ENCODE data around the gene PNMA6E. TPM values are rescaled to one million over a fixed set of nuclear protein-coding genes. Genes with fewer than 3 reads are reported as not detected.

Gene PNMA6E
- total RNA-seq, 1 experiment from 2014 or later = not detected

DNA sequence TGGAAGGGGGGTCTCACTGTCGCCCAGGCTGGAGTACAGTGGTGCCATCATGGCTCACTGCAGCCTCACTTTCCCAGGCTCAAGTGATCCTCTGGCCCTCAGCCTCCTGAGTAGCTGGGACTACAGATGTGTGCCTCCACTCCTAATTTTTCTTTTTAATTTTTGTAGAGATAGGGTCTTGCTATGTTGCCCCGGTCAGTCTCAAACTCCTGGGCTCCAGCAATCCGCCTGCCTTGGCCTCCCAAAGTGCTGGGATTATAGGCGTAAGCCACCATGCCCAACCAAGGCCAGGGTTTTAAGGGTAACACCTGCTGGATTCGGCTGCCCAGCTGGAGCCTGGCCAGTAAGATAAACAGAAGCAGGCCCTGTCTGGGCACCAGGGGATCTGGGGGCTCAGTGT is 41.3 kb upstream of the PNMA6E start:
- H3K4me1 Mint-ChIP-seq (ENCODE audit: low read depth, unreplicated experiment) = no peaks in the 10 kb centered on the region
- intact Hi-C loops (cut with micrococcal nuclease; ENCODE audit: unreplicated experiment) = no loop called here
- Histone ChIP-seq H3K4me3 (ENCODE audit: low read depth, low read length) (no peak overlapping the region), H3K27me3 (replicated peaks; ENCODE audit: control insufficient read depth, insufficient read depth, low read length) (no peaks in the 10 kb centered on the region), H3K9me3 (no peaks in the 10 kb centered on the region), H3K4me1 (no peaks in the 10 kb centered on the region), H3K36me3 (ENCODE audit: control insufficient read depth, insufficient read depth, low read length) (no peaks in the 10 kb centered on the region)
- H3K9me3 Mint-ChIP-seq (ENCODE audit: unreplicated experiment) = no peaks in the 10 kb centered on the region
- no peak for DNase-seq
- POLR2A ChIA-PET = no interaction called here
- CTCF ChIA-PET = no interaction called here
- TF ChIP-seq, protein P1, sequence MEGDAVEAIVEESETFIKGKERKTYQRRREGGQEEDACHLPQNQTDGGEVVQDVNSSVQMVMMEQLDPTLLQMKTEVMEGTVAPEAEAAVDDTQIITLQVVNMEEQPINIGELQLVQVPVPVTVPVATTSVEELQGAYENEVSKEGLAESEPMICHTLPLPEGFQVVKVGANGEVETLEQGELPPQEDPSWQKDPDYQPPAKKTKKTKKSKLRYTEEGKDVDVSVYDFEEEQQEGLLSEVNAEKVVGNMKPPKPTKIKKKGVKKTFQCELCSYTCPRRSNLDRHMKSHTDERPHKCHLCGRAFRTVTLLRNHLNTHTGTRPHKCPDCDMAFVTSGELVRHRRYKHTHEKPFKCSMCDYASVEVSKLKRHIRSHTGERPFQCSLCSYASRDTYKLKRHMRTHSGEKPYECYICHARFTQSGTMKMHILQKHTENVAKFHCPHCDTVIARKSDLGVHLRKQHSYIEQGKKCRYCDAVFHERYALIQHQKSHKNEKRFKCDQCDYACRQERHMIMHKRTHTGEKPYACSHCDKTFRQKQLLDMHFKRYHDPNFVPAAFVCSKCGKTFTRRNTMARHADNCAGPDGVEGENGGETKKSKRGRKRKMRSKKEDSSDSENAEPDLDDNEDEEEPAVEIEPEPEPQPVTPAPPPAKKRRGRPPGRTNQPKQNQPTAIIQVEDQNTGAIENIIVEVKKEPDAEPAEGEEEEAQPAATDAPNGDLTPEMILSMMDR (IDR thresholded peaks at IDR 0.05; ENCODE audit: insufficient read depth in 1 of 2, low read depth in 1 of 2, low read length in 1 of 2, severe bottlenecking in 1 of 2, unreplicated experiment in 1 of 2) = no peak
- peaks cover 10% of the 10 kb centered on the region for H3K36me3 Mint-ChIP-seq (ENCODE audit: insufficient read depth, unreplicated experiment)
- H3K27ac Mint-ChIP-seq (ENCODE audit: unreplicated experiment) = no peak overlapping the region
- peaks cover 3% of the 10 kb centered on the region for H3K27me3 Mint-ChIP-seq (ENCODE audit: insufficient read depth, unreplicated experiment)
- H3K4me3 Mint-ChIP-seq (ENCODE audit: unreplicated experiment) = no peak overlapping the region
- BruUV-seq (replicated peaks) = no TSS peak

DNA sequence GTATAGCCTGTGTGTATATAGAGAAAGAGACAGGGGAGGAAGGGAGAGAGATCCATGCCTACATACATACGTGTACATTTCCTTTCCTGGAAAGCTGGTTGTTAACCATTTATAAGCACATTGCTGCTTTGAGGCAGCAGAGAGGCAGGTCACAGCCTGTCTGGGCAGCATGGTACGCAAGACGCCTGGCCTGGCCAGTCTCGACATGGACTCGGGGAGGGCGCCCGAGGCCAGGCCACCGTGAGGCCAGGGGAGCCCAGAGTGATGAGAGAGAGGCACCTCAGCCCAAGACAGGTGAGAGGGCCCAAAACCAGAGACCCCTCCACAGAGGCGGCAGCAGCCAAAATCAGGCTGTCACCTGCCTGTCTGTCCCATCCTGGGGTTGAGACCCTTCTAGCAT is 40.8 kb upstream of the PNMA6E start:
- H3K27me3 Mint-ChIP-seq (ENCODE audit: insufficient read depth, unreplicated experiment) = peaks cover 3% of the 10 kb centered on the region
- no peak for DNase-seq
- no peaks in the 10 kb centered on the region for H3K9me3 Mint-ChIP-seq (ENCODE audit: unreplicated experiment)
- intact Hi-C loops (cut with micrococcal nuclease; ENCODE audit: unreplicated experiment) = no loop called here
- no peak overlapping the region for H3K27ac Mint-ChIP-seq (ENCODE audit: unreplicated experiment)
- H3K27me3 ChIP-seq (replicated peaks; ENCODE audit: control insufficient read depth, insufficient read depth, low read length) = no peaks in the 10 kb centered on the region
- H3K4me3 ChIP-seq (ENCODE audit: low read depth, low read length) = no peak overlapping the region
- peaks cover 10% of the 10 kb centered on the region for H3K36me3 Mint-ChIP-seq (ENCODE audit: insufficient read depth, unreplicated experiment)
- TF ChIP-seq, protein P1 (IDR thresholded peaks at IDR 0.05; ENCODE audit: insufficient read depth in 1 of 2, low read depth in 1 of 2, low read length in 1 of 2, severe bottlenecking in 1 of 2, unreplicated experiment in 1 of 2) = no peak
- H3K4me1 ChIP-seq = no peaks in the 10 kb centered on the region
- no peaks in the 10 kb centered on the region for H3K4me1 Mint-ChIP-seq (ENCODE audit: low read depth, unreplicated experiment)
- BruUV-seq (replicated peaks) = no TSS peak
- POLR2A ChIA-PET = no interaction called here
- no peaks in the 10 kb centered on the region for H3K9me3 ChIP-seq
- H3K36me3 ChIP-seq (ENCODE audit: control insufficient read depth, insufficient read depth, low read length) = no peaks in the 10 kb centered on the region
- CTCF ChIA-PET = no interaction called here
- no peak overlapping the region for H3K4me3 Mint-ChIP-seq (ENCODE audit: unreplicated experiment)

DNA sequence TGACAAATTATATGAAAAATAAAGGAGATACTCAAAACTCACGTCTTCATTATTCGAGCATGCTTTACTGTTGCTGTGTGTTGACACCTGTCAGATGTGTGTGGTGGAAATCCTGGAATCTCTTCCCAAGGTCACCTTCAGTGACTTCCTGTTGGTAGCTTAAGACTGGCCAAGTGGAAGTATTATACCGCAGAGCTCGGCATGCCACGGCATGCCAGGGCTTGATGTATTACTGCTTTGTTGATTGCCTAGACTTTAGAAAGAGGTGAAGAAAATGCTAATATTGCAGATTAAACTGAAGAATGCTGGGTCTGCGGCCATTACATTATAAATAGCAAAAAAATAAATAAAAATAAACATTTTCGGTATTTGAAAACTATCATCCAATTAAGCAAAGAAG is 40.1 kb upstream of the PNMA6E start:
- Mint-ChIP-seq H3K36me3 (ENCODE audit: insufficient read depth, unreplicated experiment) (peaks cover 10% of the 10 kb centered on the region), H3K27me3 (ENCODE audit: insufficient read depth, unreplicated experiment) (peaks cover 3% of the 10 kb centered on the region), H3K4me1 (ENCODE audit: low read depth, unreplicated experiment) (no peaks in the 10 kb centered on the region), H3K4me3 (ENCODE audit: unreplicated experiment) (no peak overlapping the region), H3K27ac (ENCODE audit: unreplicated experiment) (no peak overlapping the region), H3K9me3 (ENCODE audit: unreplicated experiment) (no peaks in the 10 kb centered on the region)
- no peak for DNase-seq
- POLR2A ChIA-PET = no interaction called here
- no peaks in the 10 kb centered on the region for H3K9me3 ChIP-seq
- no peaks in the 10 kb centered on the region for H3K27me3 ChIP-seq (replicated peaks; ENCODE audit: control insufficient read depth, insufficient read depth, low read length)
- H3K4me3 ChIP-seq (ENCODE audit: low read depth, low read length) = no peak overlapping the region
- BruUV-seq (replicated peaks) = no TSS peak
- H3K36me3 ChIP-seq (ENCODE audit: control insufficient read depth, insufficient read depth, low read length) = no peaks in the 10 kb centered on the region
- no peaks in the 10 kb centered on the region for H3K4me1 ChIP-seq
- intact Hi-C loops (cut with micrococcal nuclease; ENCODE audit: unreplicated experiment) = no loop called here
- CTCF ChIA-PET = no interaction called here
- TF ChIP-seq, protein P1 (IDR thresholded peaks at IDR 0.05; ENCODE audit: insufficient read depth in 1 of 2, low read depth in 1 of 2, low read length in 1 of 2, severe bottlenecking in 1 of 2, unreplicated experiment in 1 of 2) = no peak

Measured in Caco-2 (cell line).